ENCODE results near the gene MSI2.
A peak's percentile ranks its signal among the peaks of the same experiment; 100 is the strongest.

MSI2 gene

GRCh38 chr17:57356719-57357391 is 100.5 kb downstream of the MSI2 start:
- no peak for DNase-seq (ENCODE audit: insufficient read length)
- peak; percentile 50 for FAIRE-seq
- no peak for TF ChIP-seq POLR2AphosphoS5 (IDR thresholded peaks at IDR 0.05; ENCODE audit: low read depth, low read length)
- no peak for TF ChIP-seq POLR2A (IDR thresholded peaks at IDR 0.05; ENCODE audit: low read depth, low read length)
- no peak for TF ChIP-seq TAF1 (IDR thresholded peaks at IDR 0.05; ENCODE audit: borderline replicate concordance, low read depth, low read length)

DNA sequence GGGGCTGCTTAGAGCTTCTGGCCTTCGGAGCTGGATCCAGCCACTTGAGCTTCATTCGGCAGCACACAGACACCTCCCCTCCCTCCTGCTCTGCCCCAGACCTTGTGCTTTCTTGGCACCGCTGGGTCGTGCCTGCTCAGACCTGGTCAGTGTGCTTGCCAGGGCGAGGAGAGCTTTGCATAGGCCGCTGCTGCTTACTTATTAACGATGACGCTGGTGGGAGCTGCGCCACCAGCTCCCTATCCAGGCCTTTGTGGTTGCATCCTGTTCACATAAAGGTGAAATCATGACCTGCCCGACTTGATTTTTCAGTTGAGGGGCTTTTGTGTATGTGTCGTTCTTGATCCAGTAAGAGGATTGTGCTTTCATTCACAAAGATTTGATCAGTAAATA is 101.1 kb downstream of the MSI2 start:
- DNase-seq (ENCODE audit: insufficient read length) (no peak), FAIRE-seq (peak; percentile 81)
- TF ChIP-seq POLR2A (IDR thresholded peaks at IDR 0.05; ENCODE audit: low read depth, low read length) = 0 out of 2 replicates have a peak, but pooled peaks have one; percentile 34
- TF ChIP-seq POLR2AphosphoS5 (IDR thresholded peaks at IDR 0.05; ENCODE audit: low read depth, low read length) = no peak
- TF ChIP-seq TAF1 (IDR thresholded peaks at IDR 0.05; ENCODE audit: borderline replicate concordance, low read depth, low read length) = no peak

DNA sequence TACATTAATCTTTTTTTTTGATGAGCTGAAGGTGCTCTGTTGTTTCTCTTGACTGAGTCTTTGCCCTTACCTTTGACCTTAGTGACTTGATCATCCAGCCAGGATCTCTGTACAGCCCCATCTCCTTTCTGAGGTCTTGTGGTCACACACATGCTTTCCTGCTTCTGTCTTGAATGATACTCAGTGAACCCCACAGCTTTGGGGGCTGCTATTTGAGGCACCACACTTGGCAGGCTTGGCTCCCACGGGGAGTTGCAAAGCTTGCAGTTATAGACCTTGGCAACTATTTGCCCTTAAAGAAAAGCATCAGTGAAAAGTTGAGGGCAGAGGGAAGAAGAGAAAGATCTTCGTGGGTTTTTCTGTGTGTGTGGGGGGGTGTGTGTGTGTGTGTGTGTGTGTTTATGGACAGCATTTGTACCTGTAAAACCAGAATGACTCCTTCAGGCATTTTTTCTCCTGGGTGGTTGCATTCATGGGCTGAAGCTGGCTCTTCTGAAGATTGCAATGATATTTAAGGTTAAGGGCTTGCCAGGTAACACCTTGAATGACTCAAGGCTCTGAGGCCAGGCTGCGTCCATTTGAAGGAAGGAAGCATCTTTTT is 101.6 kb downstream of the MSI2 start:
- no peak for DNase-seq (ENCODE audit: insufficient read length)
- TF ChIP-seq TAF1 (IDR thresholded peaks at IDR 0.05; ENCODE audit: borderline replicate concordance, low read depth, low read length) = no peak
- no peak for TF ChIP-seq POLR2AphosphoS5 (IDR thresholded peaks at IDR 0.05; ENCODE audit: low read depth, low read length)
- no peak for TF ChIP-seq POLR2A (IDR thresholded peaks at IDR 0.05; ENCODE audit: low read depth, low read length)
- FAIRE-seq = peak; percentile 50

DNA sequence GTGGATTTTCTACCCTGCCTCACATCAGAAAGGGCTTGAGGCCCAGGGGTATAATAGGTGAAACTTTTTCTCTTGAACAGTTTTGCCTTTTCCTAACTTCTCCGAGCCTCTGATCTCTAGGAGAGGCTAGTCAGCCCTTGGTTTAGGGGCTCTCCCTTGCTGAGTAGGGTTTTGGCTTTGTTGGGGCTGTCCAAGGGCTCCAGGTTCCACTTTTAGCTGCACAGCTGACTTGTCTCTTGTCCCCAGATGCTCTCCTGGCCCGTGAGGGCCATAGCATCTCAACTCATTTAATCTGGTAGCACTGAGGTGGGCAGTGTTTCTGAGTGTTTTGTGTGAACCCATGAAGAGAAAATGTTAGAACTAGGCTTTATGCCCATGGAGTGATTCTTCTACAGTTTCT is 103.9 kb downstream of the MSI2 start:
- no peak for TF ChIP-seq TAF1 (IDR thresholded peaks at IDR 0.05; ENCODE audit: borderline replicate concordance, low read depth, low read length)
- TF ChIP-seq POLR2AphosphoS5 (IDR thresholded peaks at IDR 0.05; ENCODE audit: low read depth, low read length) = no peak
- no peak for TF ChIP-seq POLR2A (IDR thresholded peaks at IDR 0.05; ENCODE audit: low read depth, low read length)
- FAIRE-seq (no peak), DNase-seq (ENCODE audit: insufficient read length) (no peak)

- no peak for FAIRE-seq
- no peak for DNase-seq (ENCODE audit: insufficient read length)
- no peak for TF ChIP-seq POLR2AphosphoS5 (IDR thresholded peaks at IDR 0.05; ENCODE audit: low read depth, low read length)
- no peak for TF ChIP-seq POLR2A (IDR thresholded peaks at IDR 0.05; ENCODE audit: low read depth, low read length)
- TF ChIP-seq TAF1 (IDR thresholded peaks at IDR 0.05; ENCODE audit: borderline replicate concordance, low read depth, low read length) = no peak
These were observed 106.7 kb downstream of the MSI2 start for GRCh38 chr17:57362797-57363556.

GRCh38 chr17:57363580-57363979 is 107.3 kb downstream of the MSI2 start:
- FAIRE-seq (no peak), DNase-seq (ENCODE audit: insufficient read length) (no peak)
- TF ChIP-seq POLR2AphosphoS5 (IDR thresholded peaks at IDR 0.05; ENCODE audit: low read depth, low read length) (no peak), POLR2A (IDR thresholded peaks at IDR 0.05; ENCODE audit: low read depth, low read length) (no peak), TAF1 (IDR thresholded peaks at IDR 0.05; ENCODE audit: borderline replicate concordance, low read depth, low read length) (no peak)

DNA sequence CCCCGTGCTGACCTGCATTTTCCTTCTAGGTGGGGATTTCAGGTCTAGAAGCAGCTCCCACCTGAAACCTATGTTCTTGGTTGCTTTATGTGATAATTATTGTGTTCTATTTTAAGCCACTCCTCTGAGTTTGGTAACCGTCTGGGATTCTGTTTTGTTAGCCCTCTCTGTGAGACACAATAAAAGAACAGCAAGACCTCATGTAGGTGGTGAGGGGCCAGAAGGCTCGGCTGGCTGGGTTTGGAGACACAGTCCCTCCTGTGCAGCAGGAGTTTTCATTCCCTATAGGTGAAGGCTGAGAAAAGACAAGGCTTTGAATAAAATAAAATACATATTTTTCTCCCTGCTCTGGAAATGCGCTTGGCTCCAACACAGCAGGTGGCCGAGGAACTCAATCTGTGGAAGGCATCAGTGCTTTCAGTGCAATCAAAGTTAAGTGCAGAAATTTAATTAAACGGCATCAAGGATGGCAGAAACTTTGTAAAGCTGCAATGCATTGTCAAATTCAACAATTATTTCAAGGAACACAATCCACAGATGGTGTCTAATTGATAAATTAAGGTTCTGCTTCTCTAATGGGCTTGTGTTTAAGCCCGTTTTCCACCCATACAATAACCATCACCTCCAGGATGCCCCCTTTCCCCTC is 107.8 kb downstream of the MSI2 start:
- FAIRE-seq (no peak), DNase-seq (ENCODE audit: insufficient read length) (no peak)
- TF ChIP-seq TAF1 (IDR thresholded peaks at IDR 0.05; ENCODE audit: borderline replicate concordance, low read depth, low read length) (no peak), POLR2A (IDR thresholded peaks at IDR 0.05; ENCODE audit: low read depth, low read length) (no peak), POLR2AphosphoS5 (IDR thresholded peaks at IDR 0.05; ENCODE audit: low read depth, low read length) (no peak)

DNA sequence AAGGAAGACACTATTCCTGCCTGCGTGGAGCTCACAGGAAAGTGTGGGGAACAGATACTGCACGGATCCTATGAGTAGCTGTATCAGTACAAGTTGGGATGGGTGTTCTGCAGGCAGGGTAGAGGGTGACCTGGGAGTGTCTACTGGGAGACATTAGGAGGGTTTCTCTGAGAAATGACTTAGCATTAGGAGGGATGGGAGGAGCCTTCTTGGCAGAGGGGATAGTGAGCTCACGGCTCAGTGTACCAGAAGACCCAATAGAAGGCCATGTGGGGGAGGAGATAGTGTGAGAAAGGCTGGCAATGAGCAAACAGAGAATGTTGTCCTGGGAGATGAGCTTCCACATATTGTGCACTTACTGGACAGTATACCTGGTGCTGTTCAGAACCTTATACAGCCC is 109.1 kb downstream of the MSI2 start:
- TF ChIP-seq POLR2AphosphoS5 (IDR thresholded peaks at IDR 0.05; ENCODE audit: low read depth, low read length) (no peak), POLR2A (IDR thresholded peaks at IDR 0.05; ENCODE audit: low read depth, low read length) (no peak), TAF1 (IDR thresholded peaks at IDR 0.05; ENCODE audit: borderline replicate concordance, low read depth, low read length) (no peak)
- DNase-seq (ENCODE audit: insufficient read length) (no peak), FAIRE-seq (no peak)

- FAIRE-seq = no peak
- no peak for DNase-seq (ENCODE audit: insufficient read length)
- TF ChIP-seq POLR2A (IDR thresholded peaks at IDR 0.05; ENCODE audit: low read depth, low read length) = no peak
- TF ChIP-seq TAF1 (IDR thresholded peaks at IDR 0.05; ENCODE audit: borderline replicate concordance, low read depth, low read length) = no peak
- TF ChIP-seq POLR2AphosphoS5 (IDR thresholded peaks at IDR 0.05; ENCODE audit: low read depth, low read length) = no peak
These were observed 109.8 kb downstream of the MSI2 start for GRCh38 chr17:57366177-57366557.

DNA sequence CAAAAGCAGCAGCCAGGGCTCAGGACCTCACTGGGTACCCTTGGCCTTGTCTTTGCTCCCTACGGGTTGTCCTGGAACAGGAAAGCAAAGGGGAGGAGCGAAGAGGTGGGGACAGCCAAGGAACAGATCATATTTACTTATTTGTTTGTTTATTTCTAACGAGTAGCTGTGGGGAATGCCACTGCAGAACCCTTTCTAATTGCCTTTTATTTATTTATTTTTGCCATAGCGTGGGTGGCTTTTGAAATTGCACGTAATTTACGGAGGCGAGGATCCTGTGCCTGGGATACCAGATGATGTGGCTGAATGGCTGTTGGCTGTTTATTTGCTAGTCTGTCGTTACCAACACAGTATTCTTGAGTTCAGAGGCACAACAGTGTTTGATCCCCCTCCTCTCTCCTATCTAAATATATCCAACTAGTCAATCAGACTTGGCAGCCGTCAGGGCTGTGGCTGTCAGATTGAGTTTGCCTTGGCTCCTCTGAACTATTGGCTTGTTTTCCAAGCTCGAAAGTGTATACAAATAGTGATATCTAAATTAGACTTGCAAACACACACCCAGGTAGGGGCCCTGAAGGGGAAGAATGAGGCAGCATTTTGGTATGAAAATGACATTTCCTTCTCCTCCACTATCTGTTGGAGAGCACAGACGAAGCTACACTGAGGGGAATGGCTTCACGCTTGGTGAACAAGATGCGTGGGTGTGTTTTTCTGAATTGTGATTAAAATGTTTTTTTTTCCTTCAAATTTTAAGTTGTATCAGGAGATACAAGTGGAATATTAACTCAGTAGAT is 110.4 kb downstream of the MSI2 start:
- TF ChIP-seq TAF1 (IDR thresholded peaks at IDR 0.05; ENCODE audit: borderline replicate concordance, low read depth, low read length) = no peak
- TF ChIP-seq POLR2AphosphoS5 (IDR thresholded peaks at IDR 0.05; ENCODE audit: low read depth, low read length) = no peak
- TF ChIP-seq POLR2A (IDR thresholded peaks at IDR 0.05; ENCODE audit: low read depth, low read length) = no peak
- DNase-seq (ENCODE audit: insufficient read length) = no peak
- FAIRE-seq = no peak
